Natural killer cell (primary cell): ENCODE data around the gene EPB41L4A. TPM values are rescaled to one million over a fixed set of nuclear protein-coding genes. Genes with fewer than 3 reads are reported as not detected.
A peak's percentile ranks its signal among the peaks of the same experiment; 100 is the strongest.

ENCODE experiments used
- ATAC-seq, 3 donors: fragments of 150-1000 bp in 2 of 3; fragments of 200-7000 bp in 1 of 3; cut with Tn5 transposase; 1 replicate in 1 of 3; 2 replicates in 2 of 3; pipeline ENCODE4 v1.10.0; 2021; ENCODE audit warnings: mild to moderate bottlenecking in 2 of 3, moderate library complexity in 2 of 3
- DNase-seq, 2 donors: peaks; one replicate each; pipeline versions ENCODE4 v3.0.0 to v3.0.0-alpha.2; 2013 to 2021; ENCODE audit warnings: mixed read lengths in 1 of 2
- H3K27ac ChIP-seq: one replicate; pipeline ENCODE4 v1.5.1; 2013; ENCODE audit warnings: mild to moderate bottlenecking, low read length
- H3K27me3 ChIP-seq: one replicate; pipeline ENCODE4 v1.6.1; 2013; ENCODE audit warnings: low read length; ENCODE audit not compliant: control insufficient read depth, insufficient read depth
- H3K36me3 ChIP-seq: one replicate; pipeline ENCODE4 v1.6.1; 2013; ENCODE audit warnings: low read length; ENCODE audit not compliant: control insufficient read depth, insufficient read depth
- H3K4me1 ChIP-seq: one replicate; pipeline ENCODE4 v1.6.1; 2013; ENCODE audit warnings: low read length; ENCODE audit not compliant: control insufficient read depth, insufficient read depth
- H3K4me3 ChIP-seq: one replicate; pipeline ENCODE4 v1.5.1; 2013; ENCODE audit warnings: low read length
- H3K9me3 ChIP-seq: one replicate; pipeline ENCODE4 v1.6.1; 2013; ENCODE audit warnings: low read length; ENCODE audit not compliant: control insufficient read depth, insufficient read depth
- H3K27ac Mint-ChIP-seq, 2 donors: one replicate each; pipeline ENCODE4 v1.8.0; 2022; ENCODE audit warnings: mild to moderate bottlenecking in 2 of 2, mixed read lengths in 2 of 2, moderate library complexity in 1 of 2
- H3K27me3 Mint-ChIP-seq, 2 donors: one replicate each; pipeline ENCODE4 v1.8.0; 2022; ENCODE audit warnings: low read depth in 2 of 2, mixed read lengths in 2 of 2
- H3K36me3 Mint-ChIP-seq: one replicate; pipeline ENCODE4 v1.8.0; 2022; ENCODE audit warnings: mixed read lengths
- H3K4me1 Mint-ChIP-seq, 2 donors: one replicate each; pipeline ENCODE4 v1.8.0; 2022; ENCODE audit warnings: mixed read lengths in 2 of 2
- H3K4me3 Mint-ChIP-seq: one replicate; pipeline ENCODE4 v1.8.0; 2022; ENCODE audit warnings: mild to moderate bottlenecking, moderate library complexity, mixed read lengths
- H3K9me3 Mint-ChIP-seq, 2 donors: one replicate each; pipeline ENCODE4 v1.8.0; 2022; ENCODE audit warnings: mixed read lengths in 2 of 2
- CTCF ChIP-seq: fragments of 200-600 bp; IDR thresholded peaks from one replicate; pipeline ENCODE4 v1.8.0; 2022; ENCODE audit warnings: antibody characterized with exemption
- WGBS: methylation state at CpG from one replicate; pipeline ENCODE4 v1.1.7; 2013; ENCODE audit warnings: missing lambda C conversion rate; ENCODE audit not compliant: insufficient coverage; 5-methylcytosine and 5-hydroxymethylcytosine counted together
- intact Hi-C: fragments of 100-400 bp; cut with micrococcal nuclease; formaldehyde crosslinking; loops from one replicate; pipeline ENCODE4 v1.14.2; 2022
- total RNA-seq, 4 donors: library from RNA; stranded (reverse); fragments of 120-200 nt in 1 of 4; gene quantifications; one replicate each; pipeline versions ENCODE4 v1.2.3 to v1.2.4, GENCODE V29; 2013 to 2022

Gene EPB41L4A
- total RNA-seq, 3 donors from 2014 or later (not counting 1 experiment from before 2014, with no cell fraction given), result 21.9 to 30.4 (median 22.1) TPM

GRCh38 chr5:112165897-112166737, 253.0 kb downstream of the EPB41L4A start:
- no peak overlapping the region for H3K27ac ChIP-seq
- peaks cover 4% of the 10 kb centered on the region for H3K4me1 ChIP-seq
- no peaks in the 10 kb centered on the region for H3K9me3 Mint-ChIP-seq
- H3K27me3 Mint-ChIP-seq, result no peaks in the 10 kb centered on the region
- DNase-seq, result no peak
- intact Hi-C loops, result no loop called here
- 97% methylated on average over 2 of the region's 3 CpGs for WGBS
- H3K9me3 ChIP-seq, result no peaks in the 10 kb centered on the region
- H3K36me3 ChIP-seq, result peaks cover 45% of the 10 kb centered on the region
- H3K4me3 ChIP-seq, result no peak overlapping the region
- peaks cover 26 to 41% of the 10 kb centered on the region in 2 donors for H3K4me1 Mint-ChIP-seq
- TF ChIP-seq CTCF, result no peak
- peak overlapping the region; percentile 24 to 78 for H3K27ac Mint-ChIP-seq
- H3K27me3 ChIP-seq, result no peaks in the 10 kb centered on the region
- peaks cover 25% of the 10 kb centered on the region for H3K36me3 Mint-ChIP-seq
- no peak for ATAC-seq
- H3K4me3 Mint-ChIP-seq, result no peak overlapping the region

- peaks cover 33 to 47% of the 10 kb centered on the region in 2 donors for H3K4me1 Mint-ChIP-seq
- no peak overlapping the region for H3K4me3 Mint-ChIP-seq
- no peaks in the 10 kb centered on the region for H3K9me3 ChIP-seq
- intact Hi-C loops, result no loop called here
- DNase-seq, result no peak
- no peak for ATAC-seq
- H3K27me3 Mint-ChIP-seq, result peaks cover 3% of the 10 kb centered on the region in 2 donors
- no peaks in the 10 kb centered on the region for H3K9me3 Mint-ChIP-seq
- no peak overlapping the region for H3K4me3 ChIP-seq
- H3K27me3 ChIP-seq, result no peaks in the 10 kb centered on the region
- peak overlapping the region in 1 of 2 donors; percentile 78 for H3K27ac Mint-ChIP-seq
- peaks cover 45% of the 10 kb centered on the region for H3K36me3 ChIP-seq
- no peak overlapping the region for H3K27ac ChIP-seq
- H3K36me3 Mint-ChIP-seq, result peaks cover 25% of the 10 kb centered on the region
- 86% methylated on average over 2 of the region's 3 CpGs for WGBS
- no peak for TF ChIP-seq CTCF
- H3K4me1 ChIP-seq, result peaks cover 7% of the 10 kb centered on the region
Observed at GRCh38 chr5:112165399-112165798, 253.7 kb downstream of the EPB41L4A start.

GRCh38 chr5:112163435-112163834, 255.6 kb downstream of the EPB41L4A start:
- H3K27me3 ChIP-seq, result no peaks in the 10 kb centered on the region
- ATAC-seq (no peak), DNase-seq (no peak)
- no peak overlapping the region for H3K27ac ChIP-seq
- H3K9me3 ChIP-seq, result no peaks in the 10 kb centered on the region
- no peak overlapping the region for H3K4me3 Mint-ChIP-seq
- peaks cover 40% of the 10 kb centered on the region for H3K36me3 ChIP-seq
- no peaks in the 10 kb centered on the region for H3K9me3 Mint-ChIP-seq
- peaks cover 11% of the 10 kb centered on the region for H3K4me1 ChIP-seq
- H3K4me3 ChIP-seq, result no peak overlapping the region
- H3K27ac Mint-ChIP-seq, result peak overlapping the region; percentile 1 to 88
- peaks cover 25% of the 10 kb centered on the region for H3K36me3 Mint-ChIP-seq
- TF ChIP-seq CTCF, result no peak
- intact Hi-C loops, result no loop called here
- H3K4me1 Mint-ChIP-seq, result peaks cover 37 to 51% of the 10 kb centered on the region in 2 donors
- H3K27me3 Mint-ChIP-seq, result peaks cover 6% of the 10 kb centered on the region in 2 donors
- 90% methylated on average over 1 of the region's 1 CpG for WGBS
